K562 (cell line): ENCODE measurements around the gene DAD1. TPM values are rescaled to one million over a fixed set of nuclear protein-coding genes. Genes with fewer than 3 reads are reported as not detected.

ENCODE experiments used
- ARID3A ChIP-seq: IDR thresholded peaks from 2 replicates; pipeline ENCODE4 v1.6.1; 2012; ENCODE audit warnings: low read depth, low read length, improper control_type of control experiment, borderline replicate concordance
- BMI1 ChIP-seq: fragments of 150-350 bp; IDR thresholded peaks from 2 replicates; pipeline ENCODE4 v1.6.1; 2014; ENCODE audit warnings: low read length
- CLOCK ChIP-seq: fragments of 250-450 bp; sonication (Bioruptor Pico); IDR thresholded peaks from 2 replicates; pipeline ENCODE4 v1.4.0; 2020; ENCODE audit warnings: mild to moderate bottlenecking, moderate library complexity, borderline replicate concordance
- CREB3 ChIP-seq: fragments of 450-650 bp; conservative IDR thresholded peaks from 2 replicates; pipeline ENCODE4 v1.6.1; 2016; ENCODE audit warnings: missing genetic modification characterization, low read depth, mild to moderate bottlenecking, missing compliant biosample characterization, moderate library complexity
- ETV6 ChIP-seq, 3 experiments: fragments of 150-350 bp in 1 of 3; sonication (generic) in 1 of 3; formaldehyde crosslinking in 1 of 3; IDR thresholded peaks; 2 replicates each; pipeline versions ENCODE4 v1.6.1 to v1.8.0; 2014 to 2022; ENCODE audit warnings: borderline replicate concordance in 2 of 3, low read depth in 2 of 3, antibody characterized with exemption in 1 of 3, low read length in 1 of 3, mild to moderate bottlenecking in 1 of 3, missing genetic modification reagents in 1 of 3
- HOMEZ ChIP-seq: fragments of 250-450 bp; sonication (Bioruptor Pico); IDR thresholded peaks from 2 replicates; pipeline ENCODE4 v1.4.0; 2020; ENCODE audit warnings: mild to moderate bottlenecking, moderate library complexity
- KAT2B ChIP-seq: IDR thresholded peaks from one replicate; pipeline ENCODE4 v1.6.1; 2012; ENCODE audit warnings: low read depth, mild to moderate bottlenecking, control low read depth, inconsistent platforms, low read length, moderate library complexity
- KDM2B ChIP-seq: fragments of 250-450 bp; sonication (Bioruptor Pico); IDR thresholded peaks from 2 replicates; pipeline ENCODE4 v1.8.0; 2021; ENCODE audit warnings: mild to moderate bottlenecking, moderate library complexity
- NCOA6 ChIP-seq: fragments of 450-650 bp; IDR thresholded peaks from 2 replicates; pipeline ENCODE4 v1.6.1; 2017; ENCODE audit warnings: mild to moderate bottlenecking
- POLR2AphosphoS2 ChIP-seq: IDR thresholded peaks from 2 replicates; pipeline ENCODE4 v1.6.1; 2012; ENCODE audit warnings: low read length, improper control_type of control experiment
- PREB ChIP-seq: sonication (generic); formaldehyde crosslinking; IDR thresholded peaks from 2 replicates; pipeline ENCODE4 v1.8.1; 2023; ENCODE audit warnings: mild to moderate bottlenecking, missing genetic modification reagents
- SMAD3 ChIP-seq: fragments of 450-650 bp; formaldehyde crosslinking; conservative IDR thresholded peaks from 2 replicates; pipeline ENCODE4 v1.4.0; 2020; ENCODE audit warnings: mild to moderate bottlenecking
- SMARCA4 ChIP-seq: fragments of 450-650 bp; IDR thresholded peaks from 2 replicates; pipeline ENCODE4 v1.6.1; 2016
- TRIM25 ChIP-seq: fragments of 450-650 bp; IDR thresholded peaks from 2 replicates; pipeline ENCODE4 v1.7.0; 2016; ENCODE audit warnings: borderline replicate concordance
- polyA plus RNA-seq, 8 experiments: library from polyadenylated mRNA; depleted of rRNA in 4 of 8; stranded (reverse) in 5 of 8; unstranded in 3 of 8; fragments of >200 nt; fragmentation: Nextera tagmentation in 2 of 8; fragmentation: Illumina TruSeq in 1 of 8; extraction: Ambion mirVana in 2 of 8; extraction: Trizol in 1 of 8; gene quantifications; 2 replicates each; pipeline versions ENCODE4 v1.2.1 to v1.2.3, GENCODE V29; 2011 to 2014; ENCODE audit warnings: inconsistent platforms in 1 of 8, missing spikeins in 1 of 8
- total RNA-seq, 7 experiments: library from RNA; depleted of rRNA in 6 of 7; stranded (reverse); fragments of >200 nt in 6 of 7; fragmentation: Illumina TruSeq in 2 of 7; extraction: Trizol in 2 of 7; gene quantifications; 2 replicates each; pipeline versions ENCODE4 v1.2.1 to v1.2.3, GENCODE V29; 2011 to 2021; ENCODE audit warnings: low replicate concordance in 1 of 7

Gene DAD1
- total and polyA plus RNA-seq, 9 of the 15 experiments (the other 6 are each of a cell fraction or from before 2014, with no cell fraction given) = 104 to 617 (median 222) TPM

GRCh38 chr14:22589096-22589839 is at the start of gene DAD1 (continued):
- TF ChIP-seq PREB (CRISPR knock-in tag) (no peak), SMAD3 (CRISPR knock-in tag) (no peak), NCOA6 (no peak), CREB3 (tag) (no peak), SMARCA4 (no peak), ETV6 (IDR thresholded peaks at IDR 0.05; ENCODE audit: borderline replicate concordance in 1 of 2, low read depth in 2 of 2, low read length in 1 of 2) (no peak), ETV6 (CRISPR knock-in tag; IDR thresholded peaks at IDR 0.05; ENCODE audit: borderline replicate concordance) (no peak), POLR2AphosphoS2 (no peak; the same call in 1 of the 2 replicates), BMI1 (peak; percentile 81; the same call in 1 of the 2 replicates), KDM2B (CRISPR knock-in tag) (no peak), ARID3A (no peak), CLOCK (CRISPR knock-in tag) (no peak), KAT2B (no peak), TRIM25 (no peak), HOMEZ (CRISPR knock-in tag) (no peak)
